ENCODE data around the gene MRPL46. TPM values are rescaled to one million over a fixed set of nuclear protein-coding genes. Genes with fewer than 3 reads are reported as not detected.

MRPL46 gene
- total RNA-seq, 1 experiment from 2014 or later: 44.2 TPM

GRCh38 chr15:88489321-88489720 is 22.1 kb upstream of the MRPL46 start:
- no peak overlapping the region for H3K27ac ChIP-seq (ENCODE audit: low read depth, low read length, poor library complexity, severe bottlenecking)
- no peaks in the 10 kb centered on the region for H3K9me3 ChIP-seq (ENCODE audit: low read depth, low read length, poor library complexity, severe bottlenecking)
- TF ChIP-seq, protein P1, sequence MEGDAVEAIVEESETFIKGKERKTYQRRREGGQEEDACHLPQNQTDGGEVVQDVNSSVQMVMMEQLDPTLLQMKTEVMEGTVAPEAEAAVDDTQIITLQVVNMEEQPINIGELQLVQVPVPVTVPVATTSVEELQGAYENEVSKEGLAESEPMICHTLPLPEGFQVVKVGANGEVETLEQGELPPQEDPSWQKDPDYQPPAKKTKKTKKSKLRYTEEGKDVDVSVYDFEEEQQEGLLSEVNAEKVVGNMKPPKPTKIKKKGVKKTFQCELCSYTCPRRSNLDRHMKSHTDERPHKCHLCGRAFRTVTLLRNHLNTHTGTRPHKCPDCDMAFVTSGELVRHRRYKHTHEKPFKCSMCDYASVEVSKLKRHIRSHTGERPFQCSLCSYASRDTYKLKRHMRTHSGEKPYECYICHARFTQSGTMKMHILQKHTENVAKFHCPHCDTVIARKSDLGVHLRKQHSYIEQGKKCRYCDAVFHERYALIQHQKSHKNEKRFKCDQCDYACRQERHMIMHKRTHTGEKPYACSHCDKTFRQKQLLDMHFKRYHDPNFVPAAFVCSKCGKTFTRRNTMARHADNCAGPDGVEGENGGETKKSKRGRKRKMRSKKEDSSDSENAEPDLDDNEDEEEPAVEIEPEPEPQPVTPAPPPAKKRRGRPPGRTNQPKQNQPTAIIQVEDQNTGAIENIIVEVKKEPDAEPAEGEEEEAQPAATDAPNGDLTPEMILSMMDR (conservative IDR thresholded peaks at IDR 0.05; ENCODE audit: low read depth, low read length): 0 out of 2 replicates have a peak, but pooled peaks have one; percentile 23
- TF ChIP-seq EZH2 (IDR thresholded peaks at IDR 0.05; ENCODE audit: borderline replicate concordance, low read depth, low read length, poor library complexity, severe bottlenecking): no peak
- DNase-seq (ENCODE audit: low spot score): no peak
- H3K4me1 ChIP-seq (ENCODE audit: insufficient read depth, low read length, poor library complexity, severe bottlenecking): no peaks in the 10 kb centered on the region
- H3K36me3 ChIP-seq (ENCODE audit: insufficient read depth, low read length, poor library complexity, severe bottlenecking): no peaks in the 10 kb centered on the region
- H3K4me3 ChIP-seq (ENCODE audit: low read depth, low read length, poor library complexity, severe bottlenecking): no peak overlapping the region
- H3K27me3 ChIP-seq (replicated peaks; ENCODE audit: insufficient read depth, low read depth, low read length, poor library complexity): no peaks in the 10 kb centered on the region
- intact Hi-C loops (cut with micrococcal nuclease; ENCODE audit: unreplicated experiment): no loop called here
- ChIA-PET POLR2A (ENCODE audit: low non-redundant PET) (no interaction called here), CTCF (no interaction called here)
- BruUV-seq (replicated peaks): no TSS peak

- no TSS peak for BruUV-seq (replicated peaks)
- H3K36me3 ChIP-seq (ENCODE audit: insufficient read depth, low read length, poor library complexity, severe bottlenecking): no peaks in the 10 kb centered on the region
- CTCF ChIA-PET: interaction anchor here (0.6 kb wide), 1 partner anchor 10 kb away, joined by 4 read pairs; no protein-coding TSS in a partner anchor
- H3K9me3 ChIP-seq (ENCODE audit: low read depth, low read length, poor library complexity, severe bottlenecking): no peaks in the 10 kb centered on the region
- intact Hi-C loops (cut with micrococcal nuclease; ENCODE audit: unreplicated experiment): no loop called here
- H3K4me1 ChIP-seq (ENCODE audit: insufficient read depth, low read length, poor library complexity, severe bottlenecking): no peaks in the 10 kb centered on the region
- DNase-seq (ENCODE audit: low spot score): no peak
- no peak overlapping the region for H3K4me3 ChIP-seq (ENCODE audit: low read depth, low read length, poor library complexity, severe bottlenecking)
- H3K27ac ChIP-seq (ENCODE audit: low read depth, low read length, poor library complexity, severe bottlenecking): no peak overlapping the region
- no peak for TF ChIP-seq EZH2 (IDR thresholded peaks at IDR 0.05; ENCODE audit: borderline replicate concordance, low read depth, low read length, poor library complexity, severe bottlenecking)
- TF ChIP-seq, protein P1 (conservative IDR thresholded peaks at IDR 0.05; ENCODE audit: low read depth, low read length): no peak
- H3K27me3 ChIP-seq (replicated peaks; ENCODE audit: insufficient read depth, low read depth, low read length, poor library complexity): no peaks in the 10 kb centered on the region
- POLR2A ChIA-PET (ENCODE audit: low non-redundant PET): no interaction called here
Observed at GRCh38 chr15:88487796-88488523, 20.8 kb upstream of the MRPL46 start.

- ChIA-PET POLR2A (ENCODE audit: low non-redundant PET) (no interaction called here), CTCF (no interaction called here)
- BruUV-seq (replicated peaks): no TSS peak
- Histone ChIP-seq H3K36me3 (ENCODE audit: insufficient read depth, low read length, poor library complexity, severe bottlenecking) (no peaks in the 10 kb centered on the region), H3K9me3 (ENCODE audit: low read depth, low read length, poor library complexity, severe bottlenecking) (no peaks in the 10 kb centered on the region), H3K4me1 (ENCODE audit: insufficient read depth, low read length, poor library complexity, severe bottlenecking) (no peaks in the 10 kb centered on the region), H3K4me3 (ENCODE audit: low read depth, low read length, poor library complexity, severe bottlenecking) (no peak overlapping the region), H3K27ac (ENCODE audit: low read depth, low read length, poor library complexity, severe bottlenecking) (no peak overlapping the region), H3K27me3 (replicated peaks; ENCODE audit: insufficient read depth, low read depth, low read length, poor library complexity) (no peaks in the 10 kb centered on the region)
- TF ChIP-seq, protein P1 (conservative IDR thresholded peaks at IDR 0.05; ENCODE audit: low read depth, low read length): no peak
- TF ChIP-seq EZH2 (IDR thresholded peaks at IDR 0.05; ENCODE audit: borderline replicate concordance, low read depth, low read length, poor library complexity, severe bottlenecking): no peak
- DNase-seq (ENCODE audit: low spot score): no peak
- intact Hi-C loops (cut with micrococcal nuclease; ENCODE audit: unreplicated experiment): no loop called here
Observed at GRCh38 chr15:88487178-88487795, 20.1 kb upstream of the MRPL46 start.
